Thyroid gland (tissue), 4 donors: ENCODE data around the gene HOXB9.

Experiments
- CTCF ChIP-seq, 6 experiments: fragments of 200-600 bp in 3 of 6; fragments of 450-650 bp in 3 of 6; sonication (generic) in 3 of 6; IDR thresholded peaks; one replicate each; pipeline ENCODE4 v1.5.1; 2016 to 2019; ENCODE audit warnings: antibody characterized with exemption in 6 of 6, mild to moderate bottlenecking in 2 of 6, inconsistent platforms in 1 of 6, moderate library complexity in 1 of 6
- POLR2A ChIP-seq, 2 donors: fragments of 450-650 bp; IDR thresholded peaks; one replicate each; pipeline ENCODE4 v1.6.1; 2017; ENCODE audit warnings: antibody characterized with exemption in 2 of 2, mild to moderate bottlenecking in 2 of 2, moderate library complexity in 1 of 2

DNA sequence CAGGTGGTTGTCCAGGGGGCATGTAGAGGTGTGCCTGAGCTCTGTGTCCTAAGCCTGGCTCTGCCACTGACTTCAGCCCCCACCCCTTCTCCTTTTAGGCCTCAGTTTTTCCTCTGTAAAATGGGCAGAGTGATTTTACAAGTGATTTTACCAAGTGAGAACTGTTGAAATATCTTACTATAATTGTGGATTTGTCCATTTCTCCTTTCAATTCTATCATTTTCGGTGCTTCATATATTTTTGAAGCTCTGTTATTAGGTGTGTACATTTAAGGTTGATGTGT, 21.7 kb upstream of the HOXB9 start:
- TF ChIP-seq CTCF (IDR thresholded peaks at IDR 0.05): no peak
- TF ChIP-seq POLR2A (IDR thresholded peaks at IDR 0.05): no peak
